Right atrium auricular region (tissue), 2 donors: Measurements from ENCODE around the gene PFKFB2. TPM values are rescaled to one million over a fixed set of nuclear protein-coding genes. Genes with fewer than 3 reads are reported as not detected.
A peak's percentile ranks its signal among the peaks of the same experiment; 100 is the strongest.

Source experiments
- DNase-seq: peaks from one replicate; pipeline ENCODE4 v3.0.0-alpha.2; 2019; ENCODE audit warnings: low spot score
- H3K27ac ChIP-seq, 2 donors: fragments of 200-600 bp; sonication (generic); 1 replicate in 1 of 2; 2 replicates in 1 of 2; pipeline ENCODE4 v1.5.1; 2016 to 2019
- H3K27me3 ChIP-seq, 2 donors: fragments of 200-600 bp; sonication (generic); one replicate each; pipeline versions ENCODE4 v1.5.1 to v1.6.0; 2017 to 2019
- H3K36me3 ChIP-seq: fragments of 200-600 bp; sonication (generic); one replicate; pipeline ENCODE4 v1.5.1; 2016
- H3K4me1 ChIP-seq, 2 donors: fragments of 200-600 bp; sonication (generic); one replicate each; pipeline versions ENCODE4 v1.5.1 to v1.6.0; 2017 to 2019
- H3K4me3 ChIP-seq, 2 donors: fragments of 200-600 bp; sonication (generic); 1 replicate in 1 of 2; 2 replicates in 1 of 2; pipeline ENCODE4 v1.5.1; 2017 to 2019; ENCODE audit warnings: mild to moderate bottlenecking in 1 of 2, moderate library complexity in 1 of 2
- H3K9me3 ChIP-seq, 2 donors: fragments of 200-600 bp; sonication (generic); one replicate each; pipeline ENCODE4 v1.5.1; 2019
- CTCF ChIP-seq, 2 donors: fragments of 200-600 bp; sonication (generic); IDR thresholded peaks; one replicate each; pipeline ENCODE4 v1.5.1; 2019; ENCODE audit warnings: antibody characterized with exemption in 2 of 2
- total RNA-seq, 2 donors: library from RNA; depleted of rRNA; stranded (reverse); fragments of >200 nt; gene quantifications; one replicate each; pipeline ENCODE4 v1.1.0, GENCODE V29; 2016

PFKFB2 gene
- total RNA-seq, 2 donors from 2014 or later, result 11.8 to 27.5 TPM

GRCh38 chr1:207067665-207068064 lies 14.6 kb downstream of the PFKFB2 start:
- H3K27ac ChIP-seq, result no peak overlapping the region
- H3K4me3 ChIP-seq, result no peak overlapping the region
- H3K4me1 ChIP-seq, result peaks cover 0 to 5% of the 10 kb centered on the region in 2 donors
- peaks cover 76% of the 10 kb centered on the region for H3K36me3 ChIP-seq
- DNase-seq, result no peak
- no peaks in the 10 kb centered on the region for H3K9me3 ChIP-seq
- H3K27me3 ChIP-seq, result no peaks in the 10 kb centered on the region
- no peak for TF ChIP-seq CTCF (IDR thresholded peaks at IDR 0.05)

GRCh38 chr1:207069061-207069460 lies 16.0 kb downstream of the PFKFB2 start:
- Histone ChIP-seq H3K36me3 (peaks cover 67% of the 10 kb centered on the region), H3K27me3 (no peaks in the 10 kb centered on the region), H3K4me3 (no peak overlapping the region), H3K9me3 (no peaks in the 10 kb centered on the region), H3K4me1 (peaks cover 0 to 2% of the 10 kb centered on the region in 2 donors), H3K27ac (peak overlapping the region; percentile 19 to 40)
- DNase-seq, result no peak
- no peak for TF ChIP-seq CTCF (IDR thresholded peaks at IDR 0.05)

GRCh38 chr1:207069858-207070506 lies 16.9 kb downstream of the PFKFB2 start:
- H3K36me3 ChIP-seq, result peaks cover 66% of the 10 kb centered on the region
- no peak overlapping the region for H3K4me3 ChIP-seq
- H3K4me1 ChIP-seq, result no peaks in the 10 kb centered on the region
- no peaks in the 10 kb centered on the region for H3K9me3 ChIP-seq
- TF ChIP-seq CTCF (IDR thresholded peaks at IDR 0.05), result no peak
- peak overlapping the region; percentile 19 to 42 for H3K27ac ChIP-seq
- no peaks in the 10 kb centered on the region for H3K27me3 ChIP-seq
- no peak for DNase-seq

DNA sequence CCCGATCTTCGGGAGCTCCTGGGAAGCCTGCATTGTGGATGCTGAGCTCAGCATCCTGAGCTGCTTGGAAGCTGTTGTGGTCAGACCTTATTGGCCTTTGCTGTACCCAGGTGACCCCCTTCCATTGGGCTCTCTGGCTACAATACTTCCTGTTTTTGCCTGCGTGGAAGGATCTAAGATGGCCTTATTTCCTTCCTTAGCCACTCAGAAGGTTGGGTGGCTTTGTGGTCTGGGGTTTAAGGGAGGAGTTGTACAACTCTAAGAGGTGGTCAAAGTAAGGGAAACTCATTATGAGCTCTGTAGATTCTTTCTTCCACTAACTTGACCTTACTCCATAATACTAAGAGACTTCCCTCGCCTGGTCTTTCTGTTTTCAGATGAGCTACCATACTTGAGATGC lies 17.7 kb downstream of the PFKFB2 start:
- Histone ChIP-seq H3K27me3 (no peaks in the 10 kb centered on the region), H3K36me3 (peaks cover 62% of the 10 kb centered on the region), H3K4me1 (no peaks in the 10 kb centered on the region), H3K4me3 (no peak overlapping the region), H3K9me3 (no peaks in the 10 kb centered on the region), H3K27ac (peak overlapping the region; percentile 19 to 42)
- no peak for TF ChIP-seq CTCF (IDR thresholded peaks at IDR 0.05)
- DNase-seq, result no peak

DNA sequence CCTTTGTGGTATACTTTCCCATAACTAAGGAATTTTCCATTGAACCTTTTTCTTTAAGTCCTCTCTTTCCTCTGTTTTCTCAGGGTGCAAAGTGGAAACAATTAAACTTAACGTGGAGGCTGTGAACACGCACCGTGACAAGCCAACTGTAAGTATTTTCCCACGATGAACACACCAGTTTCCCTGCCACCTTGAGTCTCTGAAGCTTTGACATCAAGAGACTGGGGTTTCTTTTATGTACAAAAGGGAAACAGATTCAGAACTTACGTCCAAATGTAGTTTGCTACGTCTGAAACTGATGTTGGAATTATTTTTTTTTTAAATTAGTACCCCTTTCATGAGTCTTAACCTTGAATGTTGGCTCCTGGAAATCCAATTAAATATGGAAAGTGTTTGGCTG lies 18.4 kb downstream of the PFKFB2 start:
- H3K4me1 ChIP-seq, result no peaks in the 10 kb centered on the region

More for the DNA sequence above, 18.4 kb downstream of the PFKFB2 start:
- Histone ChIP-seq H3K36me3 (peaks cover 56% of the 10 kb centered on the region), H3K27me3 (no peaks in the 10 kb centered on the region), H3K9me3 (no peaks in the 10 kb centered on the region), H3K27ac (no peak overlapping the region), H3K4me3 (no peak overlapping the region)
- DNase-seq, result no peak
- no peak for TF ChIP-seq CTCF (IDR thresholded peaks at IDR 0.05)
